ENCODE data around the gene PMM2. TPM values are rescaled to one million over a fixed set of nuclear protein-coding genes. Genes with fewer than 3 reads are reported as not detected.

The PMM2 gene
- total RNA-seq, 4 donors from 2014 or later, result 35.9 to 98.6 (median 48.6) TPM

GRCh38 chr16:8877894-8878522, 80.4 kb downstream of the PMM2 start:
- peak; percentile 62 for ATAC-seq (ENCODE audit: low FRiP score)
- TF ChIP-seq, protein P1, sequence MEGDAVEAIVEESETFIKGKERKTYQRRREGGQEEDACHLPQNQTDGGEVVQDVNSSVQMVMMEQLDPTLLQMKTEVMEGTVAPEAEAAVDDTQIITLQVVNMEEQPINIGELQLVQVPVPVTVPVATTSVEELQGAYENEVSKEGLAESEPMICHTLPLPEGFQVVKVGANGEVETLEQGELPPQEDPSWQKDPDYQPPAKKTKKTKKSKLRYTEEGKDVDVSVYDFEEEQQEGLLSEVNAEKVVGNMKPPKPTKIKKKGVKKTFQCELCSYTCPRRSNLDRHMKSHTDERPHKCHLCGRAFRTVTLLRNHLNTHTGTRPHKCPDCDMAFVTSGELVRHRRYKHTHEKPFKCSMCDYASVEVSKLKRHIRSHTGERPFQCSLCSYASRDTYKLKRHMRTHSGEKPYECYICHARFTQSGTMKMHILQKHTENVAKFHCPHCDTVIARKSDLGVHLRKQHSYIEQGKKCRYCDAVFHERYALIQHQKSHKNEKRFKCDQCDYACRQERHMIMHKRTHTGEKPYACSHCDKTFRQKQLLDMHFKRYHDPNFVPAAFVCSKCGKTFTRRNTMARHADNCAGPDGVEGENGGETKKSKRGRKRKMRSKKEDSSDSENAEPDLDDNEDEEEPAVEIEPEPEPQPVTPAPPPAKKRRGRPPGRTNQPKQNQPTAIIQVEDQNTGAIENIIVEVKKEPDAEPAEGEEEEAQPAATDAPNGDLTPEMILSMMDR (IDR thresholded peaks at IDR 0.05), result no peak
- DNase-seq (ENCODE audit: low spot score), result no peak

GRCh38 chr16:8878523-8878911, 80.9 kb downstream of the PMM2 start:
- DNase-seq (ENCODE audit: low spot score), result no peak
- TF ChIP-seq, protein P1 (IDR thresholded peaks at IDR 0.05), result no peak
- peak; percentile 83 for ATAC-seq (ENCODE audit: low FRiP score)

- ATAC-seq (ENCODE audit: low FRiP score), result no peak
- TF ChIP-seq, protein P1 (IDR thresholded peaks at IDR 0.05), result no peak
- no peak for DNase-seq (ENCODE audit: low spot score)
Measured at GRCh38 chr16:8880839-8881510, 83.3 kb downstream of the PMM2 start.

DNA sequence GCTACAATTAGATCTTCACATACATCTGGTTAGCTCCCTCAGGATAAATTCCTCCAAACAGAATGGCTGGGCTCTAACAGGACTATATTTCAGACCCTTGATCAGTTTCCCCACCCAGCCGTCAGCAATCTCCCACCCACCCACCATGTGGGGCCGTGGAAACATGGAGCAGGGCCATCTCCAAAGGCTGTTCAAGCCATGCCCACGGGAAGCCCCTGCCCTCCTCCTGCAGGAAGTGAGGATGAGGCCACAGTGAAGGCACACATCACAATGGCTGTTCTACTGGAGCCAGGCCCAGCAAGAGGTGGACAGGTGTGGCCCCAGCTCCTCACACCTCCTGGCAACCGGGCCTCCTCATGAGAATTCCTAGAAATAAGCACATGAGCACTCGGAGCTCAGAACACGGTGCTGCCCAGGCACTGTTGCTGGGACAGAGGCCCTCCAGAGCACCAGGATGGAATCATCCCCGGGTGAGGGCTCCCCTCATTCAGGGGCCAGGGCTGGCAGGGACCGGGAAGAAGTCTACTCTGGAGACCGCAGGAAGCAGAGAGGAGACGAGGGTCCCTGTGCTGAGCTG, 84.5 kb downstream of the PMM2 start, which contains the start of gene LITAFD:
Gene LITAFD, plus strand, starts transcription at position 311 of the 577 bp plus-strand sequence. CDS start 2,005 bp downstream, outside the sequence.
- ATAC-seq (ENCODE audit: low FRiP score) (no peak), DNase-seq (ENCODE audit: low spot score) (no peak)
- TF ChIP-seq, protein P1 (IDR thresholded peaks at IDR 0.05), result no peak

GRCh38 chr16:8882725-8883377, 85.2 kb downstream of the PMM2 start:
- TF ChIP-seq, protein P1 (IDR thresholded peaks at IDR 0.05), result no peak
- DNase-seq (ENCODE audit: low spot score) (no peak), ATAC-seq (ENCODE audit: low FRiP score) (no peak)

DNA sequence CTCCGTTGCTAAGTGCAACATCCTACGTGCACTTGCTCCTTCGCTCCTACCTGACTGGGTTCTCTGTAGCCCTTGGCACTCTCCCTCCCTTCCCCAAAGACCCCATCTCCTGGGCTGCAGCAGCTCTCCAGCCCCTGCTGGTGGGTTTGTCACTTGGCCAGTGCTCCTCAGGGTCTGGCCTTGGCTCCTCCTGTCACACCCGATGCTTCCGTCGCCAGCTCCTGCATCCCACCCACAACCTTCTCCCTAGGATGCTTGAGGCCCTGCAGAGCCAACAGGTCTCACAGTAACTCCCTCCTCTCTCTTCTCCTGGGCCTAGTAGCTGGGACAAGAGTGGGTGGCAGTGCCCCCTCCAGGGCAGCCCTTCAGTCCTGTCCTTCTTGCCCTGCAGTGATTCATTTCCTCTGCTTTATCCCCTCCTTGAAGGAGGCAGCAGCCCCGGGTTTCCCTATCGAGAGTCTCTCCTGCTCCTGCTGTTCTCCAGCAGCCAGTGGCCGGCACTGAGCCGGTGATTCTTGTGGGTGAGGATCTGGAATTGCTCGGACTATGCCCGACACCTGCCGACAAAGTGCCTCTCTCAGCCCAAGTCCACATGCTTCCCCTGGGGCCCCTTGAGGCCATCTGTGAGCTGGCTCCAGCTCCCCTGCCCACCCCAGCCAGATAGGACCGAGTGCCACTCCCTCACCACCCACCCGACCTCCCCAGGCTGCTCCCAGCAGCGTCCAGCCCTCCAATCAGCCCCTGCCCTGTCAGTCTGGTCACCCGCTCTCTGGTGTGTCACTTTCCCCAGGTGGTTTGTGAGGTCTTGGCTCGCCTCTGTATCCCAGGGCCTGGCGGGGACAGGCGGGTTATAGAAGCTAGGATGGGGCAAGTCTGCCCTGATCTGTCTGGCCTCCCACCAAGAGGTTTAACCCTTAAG, 88.3 kb downstream of the PMM2 start:
- no peak for ATAC-seq (ENCODE audit: low FRiP score)
- TF ChIP-seq, protein P1 (IDR thresholded peaks at IDR 0.05), result no peak
- DNase-seq (ENCODE audit: low spot score), result no peak
